OCI-M2 (cell line): ENCODE results near the gene NAALADL1.

Experiments
- DNase-seq: peaks from one replicate; lab custom pipeline; 2025; ENCODE audit not compliant: unreplicated experiment; lab: John Stamatoyannopoulos, UW

NAALADL1 gene, protein sequence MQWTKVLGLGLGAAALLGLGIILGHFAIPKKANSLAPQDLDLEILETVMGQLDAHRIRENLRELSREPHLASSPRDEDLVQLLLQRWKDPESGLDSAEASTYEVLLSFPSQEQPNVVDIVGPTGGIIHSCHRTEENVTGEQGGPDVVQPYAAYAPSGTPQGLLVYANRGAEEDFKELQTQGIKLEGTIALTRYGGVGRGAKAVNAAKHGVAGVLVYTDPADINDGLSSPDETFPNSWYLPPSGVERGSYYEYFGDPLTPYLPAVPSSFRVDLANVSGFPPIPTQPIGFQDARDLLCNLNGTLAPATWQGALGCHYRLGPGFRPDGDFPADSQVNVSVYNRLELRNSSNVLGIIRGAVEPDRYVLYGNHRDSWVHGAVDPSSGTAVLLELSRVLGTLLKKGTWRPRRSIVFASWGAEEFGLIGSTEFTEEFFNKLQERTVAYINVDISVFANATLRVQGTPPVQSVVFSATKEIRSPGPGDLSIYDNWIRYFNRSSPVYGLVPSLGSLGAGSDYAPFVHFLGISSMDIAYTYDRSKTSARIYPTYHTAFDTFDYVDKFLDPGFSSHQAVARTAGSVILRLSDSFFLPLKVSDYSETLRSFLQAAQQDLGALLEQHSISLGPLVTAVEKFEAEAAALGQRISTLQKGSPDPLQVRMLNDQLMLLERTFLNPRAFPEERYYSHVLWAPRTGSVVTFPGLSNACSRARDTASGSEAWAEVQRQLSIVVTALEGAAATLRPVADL

GRCh38 chr11:65058419-65059054 is at the start of gene NAALADL1:
Gene NAALADL1, minus strand, starts transcription at chr11:65058553. Its CDS starts 32 bp downstream, at chr11:65058521.
- no peak for DNase-seq

DNA sequence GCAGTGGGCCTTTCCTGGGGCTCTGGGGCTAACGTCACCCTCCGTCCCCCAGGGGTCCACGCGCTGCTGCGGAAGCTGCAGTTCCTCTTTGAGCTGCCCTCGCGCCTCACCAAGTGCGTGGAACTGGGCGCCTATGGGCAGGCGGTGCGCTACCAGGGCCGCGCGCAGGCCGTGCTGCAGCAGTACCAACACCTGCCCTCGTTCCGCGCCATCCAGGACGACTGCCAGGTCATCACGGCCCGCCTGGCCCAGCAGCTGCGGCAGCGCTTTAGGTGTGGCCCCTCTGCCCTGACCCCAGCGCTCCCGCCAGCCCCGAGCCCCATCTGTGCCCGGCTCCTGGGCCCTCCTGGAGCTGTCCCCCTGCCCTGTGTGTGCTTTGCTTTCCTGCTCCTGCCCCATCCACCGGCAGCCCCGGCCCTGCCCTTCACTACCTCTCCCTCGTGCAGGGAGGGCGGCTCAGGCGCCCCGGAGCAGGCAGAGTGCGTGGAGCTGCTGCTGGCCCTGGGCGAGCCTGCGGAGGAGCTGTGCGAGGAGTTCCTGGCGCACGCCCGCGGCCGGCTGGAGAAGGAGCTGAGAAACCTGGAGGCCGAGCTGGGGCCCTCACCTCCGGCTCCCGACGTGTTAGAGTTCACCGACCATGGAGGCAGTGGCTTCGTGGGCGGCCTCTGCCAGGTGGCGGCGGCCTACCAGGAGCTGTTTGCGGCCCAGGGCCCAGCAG is 49.6 kb upstream of the NAALADL1 start:
- DNase-seq = no peak

DNA sequence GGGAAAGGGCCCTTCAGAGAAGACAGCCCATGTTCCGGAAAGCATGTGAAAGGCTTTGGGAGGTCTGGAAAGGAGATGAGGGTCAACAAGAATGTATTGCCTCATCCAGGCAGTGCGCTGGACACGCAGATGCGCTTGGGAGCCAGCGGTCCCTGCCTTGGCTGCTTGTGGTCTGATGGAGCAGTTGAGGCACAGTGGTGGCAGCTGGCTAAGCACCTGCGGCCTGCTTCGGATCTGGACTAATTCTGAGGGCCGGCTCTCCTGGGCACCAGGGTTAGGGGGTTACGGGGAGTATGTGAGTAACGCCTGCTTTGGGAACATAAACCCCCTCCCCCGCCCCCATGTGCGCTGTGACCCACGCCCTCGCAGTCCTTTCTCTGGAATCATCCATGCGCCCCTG is 48.7 kb upstream of the NAALADL1 start:
- no peak for DNase-seq

- DNase-seq = no peak
Measured at GRCh38 chr11:65104628-65105027, 46.3 kb upstream of the NAALADL1 start.

- DNase-seq = no peak
Measured at GRCh38 chr11:65103476-65103875, 45.1 kb upstream of the NAALADL1 start.

DNA sequence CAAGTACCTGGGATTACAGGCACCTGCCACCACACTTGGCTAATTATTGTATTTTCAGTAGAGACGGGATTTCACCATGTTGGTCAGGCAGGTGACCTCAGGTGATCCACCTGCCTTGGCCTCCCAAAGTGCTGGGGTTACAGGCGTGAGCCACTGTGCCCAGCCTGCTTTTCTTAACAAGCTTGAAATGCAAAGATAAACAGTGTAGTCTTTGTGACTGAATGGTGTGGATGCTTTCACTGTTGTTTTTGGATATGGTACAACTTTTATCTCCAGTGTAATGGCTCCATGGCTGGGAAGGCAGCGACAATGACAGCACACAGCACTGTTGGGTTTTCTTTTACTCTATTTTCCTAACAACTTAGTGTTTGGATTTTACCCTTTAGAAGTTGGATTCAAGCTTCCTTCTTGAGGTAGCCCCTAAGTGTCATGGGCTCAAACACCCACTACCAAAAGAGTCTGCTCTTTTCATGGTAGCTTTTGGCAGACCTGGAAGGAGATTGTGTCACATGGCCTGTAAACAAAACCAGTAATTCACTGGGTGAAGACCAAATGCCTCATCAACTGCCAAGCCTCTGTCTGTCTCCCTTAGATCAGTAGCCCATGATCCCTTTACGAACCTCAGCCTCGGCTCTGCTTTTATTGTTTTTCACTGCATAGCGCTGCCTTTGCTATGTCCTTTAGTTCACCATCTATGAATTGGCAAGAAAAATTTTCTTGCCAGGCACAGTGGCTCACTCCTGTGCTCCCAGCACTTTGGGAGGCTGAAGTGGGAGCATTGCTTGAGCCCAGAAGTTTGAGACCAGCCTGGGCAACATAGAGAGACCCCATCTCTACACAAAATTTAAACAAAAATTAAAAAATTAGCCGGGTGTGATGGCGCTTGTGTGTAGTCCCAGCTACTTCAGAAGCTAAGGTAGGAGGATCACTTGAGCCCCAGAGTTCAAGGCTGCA is 44.1 kb upstream of the NAALADL1 start:
- no peak for DNase-seq

- no peak for DNase-seq
Measured at GRCh38 chr11:65100674-65101350, 42.5 kb upstream of the NAALADL1 start.

GRCh38 chr11:65096926-65097325 is 38.6 kb upstream of the NAALADL1 start:
- DNase-seq = no peak

GRCh38 chr11:65095974-65096806 is 37.8 kb upstream of the NAALADL1 start, which contains the start of gene VPS51:
Gene VPS51, plus strand, starts transcription at chr11:65096214. Its CDS starts 37 bp downstream, at chr11:65096251.
- peak; percentile 50 for DNase-seq

- DNase-seq = no peak
Measured at GRCh38 chr11:65095427-65095826, 37.1 kb upstream of the NAALADL1 start.

DNA sequence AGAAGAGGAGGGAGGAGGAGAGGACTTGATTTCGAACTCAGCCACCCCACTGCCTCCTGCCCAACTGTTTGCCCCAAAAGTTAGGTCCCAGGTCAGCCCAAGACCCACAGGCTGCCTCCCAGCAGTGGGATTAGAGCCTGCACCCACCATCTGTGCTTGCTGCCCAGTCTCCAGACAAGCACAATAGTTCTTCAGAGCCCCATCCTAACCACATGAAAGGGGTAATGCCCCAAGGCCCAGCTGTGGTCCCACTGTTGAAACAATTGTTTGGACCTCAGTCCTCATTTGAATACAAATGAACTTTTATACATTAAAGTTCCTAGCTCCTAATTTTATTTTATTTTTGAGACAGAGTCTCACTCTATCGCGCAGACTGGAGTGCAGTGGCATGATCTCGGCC is 32.3 kb upstream of the NAALADL1 start:
- DNase-seq = no peak

DNA sequence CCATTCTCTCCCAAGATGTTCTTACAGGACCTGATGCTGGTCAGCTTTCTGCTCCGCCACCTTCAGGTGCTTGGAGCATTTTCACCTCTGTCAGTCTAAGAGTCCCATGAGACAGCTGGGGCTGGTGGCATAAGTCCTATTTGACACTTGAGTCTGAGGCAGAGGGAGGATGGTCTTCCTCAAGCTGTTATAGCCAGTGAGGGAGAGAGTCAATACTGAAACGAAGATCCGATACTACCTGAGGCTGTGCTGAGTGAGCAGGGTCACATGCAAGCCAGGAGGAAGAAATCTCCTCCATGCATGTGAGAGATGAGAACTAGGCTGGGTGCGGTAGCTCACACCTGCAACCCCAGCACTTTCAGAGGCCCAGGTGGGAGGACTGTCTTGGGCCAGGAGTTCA is 31.3 kb upstream of the NAALADL1 start:
- no peak for DNase-seq

DNA sequence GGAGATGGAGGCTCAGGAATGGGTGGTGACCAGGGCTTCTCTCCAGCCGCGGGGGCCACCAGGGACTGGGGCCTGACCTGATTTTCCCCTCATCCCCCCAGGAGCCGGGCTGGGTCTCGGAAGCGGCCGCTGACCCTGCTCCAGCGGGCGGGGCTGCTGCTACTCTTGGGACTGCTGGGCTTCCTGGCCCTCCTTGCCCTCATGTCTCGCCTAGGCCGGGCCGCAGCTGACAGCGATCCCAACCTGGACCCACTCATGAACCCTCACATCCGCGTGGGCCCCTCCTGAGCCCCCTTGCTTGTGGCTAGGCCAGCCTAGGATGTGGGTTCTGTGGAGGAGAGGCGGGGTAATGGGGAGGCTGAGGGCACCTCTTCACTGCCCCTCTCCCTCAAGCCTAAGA is 29.5 kb upstream of the NAALADL1 start:
- no peak for DNase-seq

GRCh38 chr11:65087216-65087615 is 28.9 kb upstream of the NAALADL1 start:
- no peak for DNase-seq

GRCh38 chr11:65086809-65087208 is 28.5 kb upstream of the NAALADL1 start:
- no peak for DNase-seq

DNA sequence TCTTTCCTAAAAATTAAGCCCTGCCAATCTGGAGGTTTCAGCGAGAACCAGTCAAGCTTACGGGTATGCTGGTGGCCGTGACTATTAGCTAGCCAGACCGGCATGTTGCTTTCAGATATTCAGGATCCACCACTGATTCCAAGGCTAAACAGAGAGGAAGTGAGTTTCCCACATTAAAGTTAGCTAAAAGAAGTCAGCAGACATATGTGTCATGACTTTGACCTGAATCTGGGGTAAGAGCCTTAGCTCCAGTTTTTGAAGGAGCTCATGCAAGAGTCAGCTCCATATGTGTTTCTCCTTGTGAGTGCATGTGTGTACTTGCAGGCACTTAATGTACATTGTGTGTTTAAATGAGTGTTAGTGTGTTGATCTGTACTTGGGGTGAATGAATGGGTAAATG is 27.1 kb upstream of the NAALADL1 start:
- no peak for DNase-seq

DNA sequence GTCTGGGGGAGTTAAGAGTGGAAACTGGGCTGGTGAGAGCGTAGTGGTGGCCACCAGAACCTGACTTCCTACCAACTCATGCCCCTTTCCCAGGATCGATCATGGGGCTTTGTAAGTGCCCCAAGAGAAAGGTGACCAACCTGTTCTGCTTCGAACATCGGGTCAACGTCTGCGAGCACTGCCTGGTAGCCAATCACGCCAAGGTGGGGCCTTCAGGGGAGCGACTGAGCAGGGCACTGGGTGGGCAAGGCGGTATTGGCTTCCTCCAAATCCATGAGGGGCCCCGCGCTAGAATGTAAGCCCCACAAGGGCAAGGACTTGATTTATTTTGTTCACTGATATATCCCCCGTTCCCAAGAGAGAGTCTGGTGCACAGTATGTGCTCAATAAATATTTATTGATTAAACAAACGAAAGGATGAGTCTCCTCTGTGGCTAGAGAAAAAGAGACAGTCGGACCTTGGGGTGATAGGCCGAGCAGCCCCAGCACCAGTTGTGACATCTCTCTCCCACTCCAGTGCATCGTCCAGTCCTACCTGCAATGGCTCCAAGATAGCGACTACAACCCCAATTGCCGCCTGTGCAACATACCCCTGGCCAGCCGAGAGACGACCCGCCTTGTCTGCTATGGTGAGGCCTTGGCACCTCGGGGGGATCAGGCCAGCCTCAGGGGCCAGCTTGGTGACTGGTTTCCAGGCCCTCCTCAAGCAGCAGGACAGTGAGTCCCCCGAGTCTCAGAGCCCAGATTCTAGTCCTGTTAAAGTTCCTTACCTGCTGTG is 26.4 kb upstream of the NAALADL1 start:
- DNase-seq = no peak
